OCI-LY7 (cell line): Measurements from ENCODE around the gene BPIFB2. TPM values are rescaled to one million over a fixed set of nuclear protein-coding genes. Genes with fewer than 3 reads are reported as not detected.

Experiments used
- BruUV-seq: library from RNA; stranded (reverse); fragments of 400-500 nt; replicated peaks from 2 replicates; lab custom pipeline; 2021; lab: Mats Ljungman, UMichigan
- CTCF ChIA-PET: fragments of 300-600 bp; sonication (Branson Sonifier 250); formaldehyde crosslinking; loops from one replicate; lab custom pipeline; 2022; ENCODE audit warnings: antibody characterized with exemption; ENCODE audit not compliant: unreplicated experiment; lab: Charles Lee
- POLR2A ChIA-PET: fragments of 300-600 bp; sonication (Branson Sonifier 250); formaldehyde crosslinking; loops from one replicate; lab custom pipeline; 2022; ENCODE audit warnings: antibody characterized with exemption; lab: Charles Lee
- DNase-seq: peaks from one replicate; pipeline ENCODE4 v3.0.0-alpha.2; 2015; ENCODE audit warnings: low spot score
- H2AFZ ChIP-seq: fragments of 200-600 bp; sonication (generic), shearing (Covaris generic); 2 replicates; pipeline ENCODE4 v1.6.1; 2014; ENCODE audit warnings: mild to moderate bottlenecking, antibody characterized with exemption, low read length, moderate library complexity
- H3K27ac ChIP-seq: fragments of 200-600 bp; sonication (generic); 2 replicates; pipeline ENCODE4 v1.5.1; 2014; ENCODE audit warnings: mixed run types, low read depth, mild to moderate bottlenecking, moderate library complexity, low read length, inconsistent platforms; ENCODE audit not compliant: poor library complexity, severe bottlenecking
- H3K36me3 ChIP-seq: fragments of 200-600 bp; sonication (generic); 2 replicates; pipeline ENCODE4 v1.6.1; 2014; ENCODE audit warnings: mild to moderate bottlenecking, antibody characterized with exemption, low read length, moderate library complexity, mixed read lengths; ENCODE audit not compliant: insufficient read depth
- H3K4me1 ChIP-seq: fragments of 200-600 bp; sonication (generic); 2 replicates; pipeline ENCODE4 v1.5.1; 2014; ENCODE audit warnings: mild to moderate bottlenecking, low read length; ENCODE audit not compliant: insufficient read depth, poor library complexity, severe bottlenecking
- H3K4me2 ChIP-seq: fragments of 200-600 bp; sonication (generic); 2 replicates; pipeline ENCODE4 v1.6.1; 2014; ENCODE audit warnings: mild to moderate bottlenecking, low read length
- H3K4me3 ChIP-seq: fragments of 200-600 bp; sonication (generic); 2 replicates; pipeline ENCODE4 v1.5.1; 2014; ENCODE audit warnings: mild to moderate bottlenecking, low read depth, low read length; ENCODE audit not compliant: poor library complexity, severe bottlenecking
- H3K79me2 ChIP-seq: fragments of 200-600 bp; sonication (generic); 2 replicates; pipeline ENCODE4 v1.6.1; 2016; ENCODE audit warnings: low read depth, mild to moderate bottlenecking, low read length, moderate library complexity, mixed read lengths; ENCODE audit not compliant: insufficient read depth
- H3K9me2 ChIP-seq: fragments of 200-600 bp; sonication (generic); 2 replicates; pipeline ENCODE4 v1.6.1; 2016; ENCODE audit warnings: mild to moderate bottlenecking, low read length, mixed read lengths; ENCODE audit not compliant: insufficient read depth
- H3K9me3 ChIP-seq: fragments of 200-600 bp; sonication (generic); 2 replicates; pipeline ENCODE4 v1.6.1; 2014; ENCODE audit warnings: mild to moderate bottlenecking, mixed run types, low read length, mixed read lengths
- H4K20me1 ChIP-seq: fragments of 200-600 bp; sonication (generic); 2 replicates; pipeline ENCODE4 v1.6.1; 2014; ENCODE audit warnings: mild to moderate bottlenecking, antibody characterized with exemption, low read length, moderate library complexity, mixed read lengths; ENCODE audit not compliant: insufficient read depth
- CTCF ChIP-seq: fragments of 200-600 bp; sonication (generic); conservative IDR thresholded peaks from 2 replicates; pipeline ENCODE4 v1.5.1; 2014; ENCODE audit warnings: mild to moderate bottlenecking, antibody characterized with exemption, low read length, moderate library complexity, mixed read lengths
- EZH2phosphoT487 ChIP-seq: fragments of 200-600 bp; sonication (generic); IDR thresholded peaks from 2 replicates; pipeline ENCODE4 v1.6.1; 2018; ENCODE audit warnings: low read depth, borderline replicate concordance, mild to moderate bottlenecking, mixed run types, antibody characterized with exemption, low read length, moderate library complexity, mixed read lengths
- intact Hi-C: fragments of 100-400 bp; cut with micrococcal nuclease; formaldehyde crosslinking; loops from one replicate; pipeline ENCODE4 v1.10.0; 2022; ENCODE audit not compliant: unreplicated experiment
- total RNA-seq, 2 experiments: library from RNA; depleted of rRNA in 1 of 2; stranded (reverse); fragments of >200 nt in 1 of 2; shearing (Covaris generic) in 1 of 2; gene quantifications; 2 replicates each; pipeline ENCODE4 v1.2.3, GENCODE V29; 2014 to 2022

The BPIFB2 gene
- total RNA-seq, 2 experiments from 2014 or later: not detected

- no peak for TF ChIP-seq CTCF
- Histone ChIP-seq H3K27ac (no peak overlapping the region), H3K4me3 (no peak overlapping the region), H3K9me3 (no peaks in the 10 kb centered on the region), H3K4me1 (no peaks in the 10 kb centered on the region), H3K9me2 (no peaks in the 10 kb centered on the region), H2AFZ (no peak overlapping the region), H3K79me2 (no peaks in the 10 kb centered on the region), H4K20me1 (no peaks in the 10 kb centered on the region), H3K36me3 (no peaks in the 10 kb centered on the region), H3K4me2 (no peak overlapping the region)
- ChIA-PET CTCF (no interaction called here), POLR2A (no interaction called here)
- BruUV-seq: no TSS peak
- intact Hi-C loops: no loop called here
- DNase-seq: no peak
These were observed 10.1 kb upstream of the BPIFB2 start for GRCh38 chr20:32997431-32997830.

GRCh38 chr20:32999603-33000250, 7.8 kb upstream of the BPIFB2 start:
- Histone ChIP-seq H3K4me2 (no peak overlapping the region), H3K9me3 (peaks cover under 1% of the 10 kb centered on the region; the same call in 1 of the 2 replicates), H3K79me2 (no peaks in the 10 kb centered on the region), H3K4me3 (no peak overlapping the region), H3K36me3 (no peaks in the 10 kb centered on the region), H2AFZ (no peak overlapping the region), H3K27ac (no peak overlapping the region), H3K9me2 (no peaks in the 10 kb centered on the region), H3K4me1 (no peaks in the 10 kb centered on the region), H4K20me1 (no peaks in the 10 kb centered on the region)
- no TSS peak for BruUV-seq
- ChIA-PET CTCF (no interaction called here), POLR2A (interaction anchor here (0.5 kb wide), 1 partner anchor 89 kb away, joined by 5 read pairs; no protein-coding TSS in a partner anchor)
- intact Hi-C loops: no loop called here
- no peak for TF ChIP-seq CTCF
- no peak for TF ChIP-seq EZH2phosphoT487
- DNase-seq: no peak

- Histone ChIP-seq H4K20me1 (no peaks in the 10 kb centered on the region), H3K4me3 (no peak overlapping the region), H3K4me1 (no peaks in the 10 kb centered on the region), H3K36me3 (no peaks in the 10 kb centered on the region), H3K9me3 (peaks cover 8% of the 10 kb centered on the region; the same call in 1 of the 2 replicates), H3K9me2 (no peaks in the 10 kb centered on the region), H3K4me2 (no peak overlapping the region), H3K27ac (no peak overlapping the region), H3K79me2 (no peaks in the 10 kb centered on the region), H2AFZ (no peak overlapping the region)
- intact Hi-C loops: no loop called here
- POLR2A ChIA-PET: no interaction called here
- no peak for DNase-seq
- BruUV-seq: no TSS peak
- CTCF ChIA-PET: no interaction called here
- TF ChIP-seq CTCF (no peak), EZH2phosphoT487 (no peak)
These were observed 6.6 kb upstream of the BPIFB2 start for GRCh38 chr20:33000802-33001466.
